Stomach (tissue), 9 donors: Measurements from ENCODE around the gene C19orf81. TPM values are rescaled to one million over a fixed set of nuclear protein-coding genes. Genes with fewer than 3 reads are reported as not detected.
"Not testable (repeated sequence)": the region's sequence is repeated elsewhere in the genome, so short reads cannot be mapped to it uniquely, and the experiment has no call there.

Source experiments
- DNase-seq, 2 donors: peaks; one replicate each; pipeline versions ENCODE4 v3.0.0 to v3.0.0-alpha.2; 2013 to 2019
- H3K27ac ChIP-seq, 5 donors: fragments of 200-600 bp in 4 of 5; sonication (generic) in 4 of 5; one replicate each; pipeline ENCODE4 v1.5.1; 2013 to 2019; ENCODE audit warnings: mild to moderate bottlenecking in 1 of 5, moderate library complexity in 1 of 5
- H3K27me3 ChIP-seq, 3 donors: fragments of 200-600 bp; sonication (generic); one replicate each; pipeline ENCODE4 v1.5.1; 2017 to 2019; ENCODE audit warnings: mixed run types in 1 of 3
- H3K36me3 ChIP-seq, 4 donors: fragments of 200-600 bp; sonication (generic); 1 replicate in 3 of 4; 2 replicates in 1 of 4; pipeline ENCODE4 v1.5.1; 2016 to 2019
- H3K4me1 ChIP-seq, 4 donors: fragments of 200-600 bp; sonication (generic); one replicate each; pipeline ENCODE4 v1.5.1; 2016 to 2019
- H3K4me3 ChIP-seq, 4 donors: fragments of 200-600 bp; sonication (generic) in 3 of 4; one replicate each; pipeline ENCODE4 v1.5.1; 2016 to 2019; ENCODE audit warnings: mild to moderate bottlenecking in 1 of 4
- H3K9me3 ChIP-seq, 4 donors: fragments of 200-600 bp; sonication (generic); one replicate each; pipeline ENCODE4 v1.5.1; 2016 to 2019
- EP300 ChIP-seq: sonication (generic); formaldehyde crosslinking; IDR thresholded peaks from one replicate; pipeline ENCODE4 v1.6.1; 2017; ENCODE audit warnings: antibody characterized with exemption
- POLR2A ChIP-seq, 4 donors: fragments of 450-650 bp; IDR thresholded peaks; one replicate each; pipeline ENCODE4 v1.6.1; 2016; ENCODE audit warnings: antibody characterized with exemption in 4 of 4, control low read depth in 2 of 4, mild to moderate bottlenecking in 1 of 4, moderate library complexity in 1 of 4
- POLR2AphosphoS5 ChIP-seq, 3 donors: sonication (generic); formaldehyde crosslinking; IDR thresholded peaks; one replicate each; pipeline ENCODE4 v1.6.1; 2016; ENCODE audit warnings: antibody characterized with exemption in 3 of 3
- WGBS, 5 donors: extraction: QIAGEN DNeasy Blood & Tissue Kit in 3 of 5; methylation state at CpG; one replicate each; pipeline versions ENCODE4 v1.1.5 to v1.1.7; 2013 to 2018; 5-methylcytosine and 5-hydroxymethylcytosine counted together
- intact Hi-C: fragments of 100-400 bp; cut with DNase I; formaldehyde crosslinking; loops from one replicate; pipeline ENCODE4 v1.15.1; 2023; ENCODE audit warnings: low total_unique reads
- polyA plus RNA-seq, 3 donors: library from polyadenylated mRNA; stranded (reverse); fragments of 200-250 nt; gene quantifications; one replicate each; pipeline ENCODE4 v1.2.3, GENCODE V29; 2013
- total RNA-seq, 5 donors: library from RNA; depleted of rRNA; stranded (reverse); fragments of >200 nt; gene quantifications; one replicate each; pipeline versions ENCODE4 v1.1.0 to v1.2.3, GENCODE V29; 2014 to 2016
- TF ChIP-seq, protein P1 (sequence below), 7 experiments: fragments of 450-650 bp in 4 of 7; fragments of 200-600 bp in 3 of 7; sonication (generic) in 3 of 7; IDR thresholded peaks; one replicate each; pipeline ENCODE4 v1.5.1; 2016 to 2019; ENCODE audit warnings: antibody characterized with exemption in 7 of 7, control low read depth in 2 of 7, mild to moderate bottlenecking in 1 of 7
- donor health status: healthy with polysubstance abuse.
- donor health status: Bipolar disorder and iron deficiency.
- donor health status: healthy.

C19orf81 gene
- total and polyA plus RNA-seq, 8 donors = 2.3 TPM; not detected in 7

GRCh38 chr19:50602935-50603334 is 46.3 kb upstream of the C19orf81 start:
- H3K27me3 ChIP-seq = peaks cover 0 to 75% (median 15%) of the 10 kb centered on the region in 3 donors
- WGBS, 5 donors = 74 to 85% (median 77%) methylated on average over 4 of the region's 4 CpGs
- intact Hi-C loops = no loop called here
- H3K4me1 ChIP-seq = peaks cover 0 to 4% (median 0%) of the 10 kb centered on the region in 4 donors
- no peak for DNase-seq
- no peaks in the 10 kb centered on the region for H3K36me3 ChIP-seq
- H3K9me3 ChIP-seq = peaks cover 0 to 8% (median 4%) of the 10 kb centered on the region in 4 donors
- H3K4me3 ChIP-seq = no peak overlapping the region
- TF ChIP-seq, protein P1, sequence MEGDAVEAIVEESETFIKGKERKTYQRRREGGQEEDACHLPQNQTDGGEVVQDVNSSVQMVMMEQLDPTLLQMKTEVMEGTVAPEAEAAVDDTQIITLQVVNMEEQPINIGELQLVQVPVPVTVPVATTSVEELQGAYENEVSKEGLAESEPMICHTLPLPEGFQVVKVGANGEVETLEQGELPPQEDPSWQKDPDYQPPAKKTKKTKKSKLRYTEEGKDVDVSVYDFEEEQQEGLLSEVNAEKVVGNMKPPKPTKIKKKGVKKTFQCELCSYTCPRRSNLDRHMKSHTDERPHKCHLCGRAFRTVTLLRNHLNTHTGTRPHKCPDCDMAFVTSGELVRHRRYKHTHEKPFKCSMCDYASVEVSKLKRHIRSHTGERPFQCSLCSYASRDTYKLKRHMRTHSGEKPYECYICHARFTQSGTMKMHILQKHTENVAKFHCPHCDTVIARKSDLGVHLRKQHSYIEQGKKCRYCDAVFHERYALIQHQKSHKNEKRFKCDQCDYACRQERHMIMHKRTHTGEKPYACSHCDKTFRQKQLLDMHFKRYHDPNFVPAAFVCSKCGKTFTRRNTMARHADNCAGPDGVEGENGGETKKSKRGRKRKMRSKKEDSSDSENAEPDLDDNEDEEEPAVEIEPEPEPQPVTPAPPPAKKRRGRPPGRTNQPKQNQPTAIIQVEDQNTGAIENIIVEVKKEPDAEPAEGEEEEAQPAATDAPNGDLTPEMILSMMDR (IDR thresholded peaks at IDR 0.05) = no peak
- TF ChIP-seq POLR2A (IDR thresholded peaks at IDR 0.05) (no peak), POLR2AphosphoS5 (IDR thresholded peaks at IDR 0.05) (no peak)
- no peak overlapping the region for H3K27ac ChIP-seq

DNA sequence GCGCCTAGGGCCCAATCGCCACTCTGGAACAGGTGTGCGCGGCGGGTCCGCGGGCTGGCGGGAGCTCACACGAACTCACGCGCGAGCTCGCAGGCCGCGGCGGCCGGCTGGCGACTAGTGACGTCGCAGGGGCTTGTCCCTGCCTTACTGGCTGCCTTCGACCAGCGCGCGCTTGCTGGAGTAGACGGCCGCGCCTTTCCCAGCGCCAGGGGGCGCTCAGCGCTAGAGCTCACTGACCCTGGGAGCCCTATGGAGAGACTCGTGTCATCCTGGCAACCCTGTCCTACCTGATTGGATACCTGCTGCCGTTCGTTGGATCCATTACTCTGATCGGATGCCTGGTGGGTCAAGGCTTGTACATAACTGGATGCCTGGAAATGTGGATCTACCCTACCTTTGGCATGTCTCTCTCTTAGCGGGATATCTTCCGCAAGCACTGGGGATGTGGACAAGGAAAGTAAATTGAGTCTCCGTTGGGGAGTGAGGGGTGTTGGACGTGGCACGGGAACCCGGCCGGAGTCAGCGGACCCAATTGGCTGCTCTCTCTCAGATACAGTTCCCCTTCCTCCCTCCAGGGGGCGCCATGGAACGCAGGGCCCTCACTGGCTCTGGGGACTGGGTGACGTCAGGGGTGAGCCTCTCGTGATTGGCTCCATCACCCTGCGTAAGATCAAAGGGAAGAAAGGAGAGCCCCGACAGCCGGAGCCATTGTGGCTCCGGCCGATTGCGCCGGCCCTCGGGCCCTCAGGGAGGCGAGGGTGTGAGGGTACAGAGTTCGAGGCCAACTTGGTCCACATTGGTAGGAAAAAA is 44.8 kb upstream of the C19orf81 start:
- 47 to 70% (median 58%) methylated on average over 26 to 46 of the region's 56 CpGs; no CpG with 5 or more reads in 1 of the 5 donors for WGBS, 5 donors
- H3K36me3 ChIP-seq, H3K4me3 ChIP-seq, H3K27ac ChIP-seq, intact Hi-C loops, DNase-seq, H3K4me1 ChIP-seq: not testable (repeated sequence)
- peaks cover 0 to 14% (median 9%) of the 10 kb centered on the region in 4 donors for H3K9me3 ChIP-seq
- H3K27me3 ChIP-seq = peaks cover 0 to 79% (median 20%) of the 10 kb centered on the region in 3 donors

GRCh38 chr19:50606059-50606836 is 43.0 kb upstream of the C19orf81 start:
- H3K27me3 ChIP-seq = peaks cover 0 to 69% (median 20%) of the 10 kb centered on the region in 3 donors
- H3K27ac ChIP-seq, H3K4me3 ChIP-seq, intact Hi-C loops, H3K36me3 ChIP-seq, H3K4me1 ChIP-seq: not testable (repeated sequence)
- 39 to 64% (median 46%) methylated on average over 15 to 47 of the region's 58 CpGs for WGBS, 5 donors
- DNase-seq = peak in 1 of 2 donors; percentile 10
- H3K9me3 ChIP-seq = peaks cover 0 to 14% (median 9%) of the 10 kb centered on the region in 4 donors

DNA sequence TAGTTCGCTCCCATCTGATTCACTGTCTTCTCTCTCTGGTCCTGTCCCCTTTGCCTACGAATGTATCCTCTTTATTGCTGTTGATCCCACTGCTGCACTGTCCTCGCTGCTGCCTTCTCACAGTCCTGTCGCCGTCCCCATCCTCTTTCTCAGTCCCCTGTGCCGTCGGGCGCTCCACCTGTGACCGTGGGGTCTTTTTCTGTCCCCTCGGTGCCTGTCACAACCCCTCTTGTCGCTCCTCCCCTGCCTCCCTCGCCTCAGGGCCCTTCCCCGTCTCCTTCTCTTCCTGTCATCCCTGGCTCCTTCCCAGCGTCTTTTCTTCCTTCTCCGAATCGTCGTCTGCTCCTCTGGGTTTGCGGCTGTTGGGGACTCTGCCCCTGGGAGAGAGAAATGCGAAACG is 41.9 kb upstream of the C19orf81 start:
- Histone ChIP-seq H3K4me1 (peaks cover 0 to 7% (median 0%) of the 10 kb centered on the region in 4 donors), H3K36me3 (no peaks in the 10 kb centered on the region), H3K9me3 (peaks cover 0 to 14% (median 9%) of the 10 kb centered on the region in 4 donors), H3K4me3 (no peak overlapping the region), H3K27me3 (peaks cover 0 to 67% (median 14%) of the 10 kb centered on the region in 3 donors), H3K27ac (no peak overlapping the region)
- no peak for DNase-seq
- intact Hi-C loops = no loop called here
- TF ChIP-seq POLR2A (IDR thresholded peaks at IDR 0.05) (no peak), EP300 (no peak), POLR2AphosphoS5 (IDR thresholded peaks at IDR 0.05) (no peak)
- TF ChIP-seq, protein P1 (IDR thresholded peaks at IDR 0.05) = no peak
- 57 to 80% (median 70%) methylated on average over 18 to 20 of the region's 20 CpGs for WGBS, 5 donors

DNA sequence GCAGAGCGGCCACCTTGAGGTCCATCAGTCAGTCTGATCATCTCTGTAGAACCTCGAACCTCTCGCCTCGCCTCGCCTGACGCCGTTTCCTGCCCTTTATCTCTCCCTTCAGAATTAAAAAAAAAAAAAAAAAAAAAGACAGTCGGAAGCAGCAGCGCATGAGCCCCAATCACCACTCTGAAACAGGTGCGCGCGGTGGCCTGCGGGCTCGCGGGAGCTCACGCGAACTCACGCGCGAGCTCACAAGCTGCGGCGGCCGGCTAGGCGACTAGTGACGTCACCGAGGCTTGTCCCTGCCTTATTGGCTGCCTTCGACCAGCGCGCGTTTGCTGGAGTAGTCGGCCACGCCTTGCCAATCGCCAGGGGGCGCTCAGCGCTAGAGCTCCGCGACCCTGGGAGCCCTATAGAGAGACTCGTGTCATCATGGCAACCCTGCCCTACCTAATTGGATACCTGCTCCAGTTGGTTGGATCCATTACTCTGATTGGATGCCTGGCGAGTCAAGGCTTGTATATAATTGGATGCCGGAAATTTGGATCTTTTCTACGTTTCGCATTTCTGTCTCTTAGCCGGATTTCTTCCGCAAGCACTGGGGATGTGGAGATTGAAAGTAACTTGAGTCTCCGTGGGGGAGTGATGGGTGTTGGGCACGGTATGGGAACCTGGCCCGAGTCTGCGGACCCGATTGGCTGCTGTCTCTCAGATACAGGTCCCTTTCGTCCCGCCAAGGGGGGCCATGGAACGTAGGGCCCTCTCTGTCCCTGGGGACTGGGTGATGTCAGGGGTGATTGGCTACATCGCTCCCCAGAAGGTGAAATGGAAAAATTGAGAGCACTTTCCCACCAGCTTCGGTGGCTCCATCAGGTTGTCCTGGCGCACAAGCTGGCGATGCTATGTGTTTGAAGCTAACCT is 41.1 kb upstream of the C19orf81 start:
- 13 to 23% (median 20%) methylated on average over 43 to 56 of the region's 56 CpGs for WGBS, 5 donors
- Histone ChIP-seq H3K4me3 (no peak overlapping the region), H3K4me1 (peaks cover 0 to 7% (median 0%) of the 10 kb centered on the region in 4 donors), H3K27me3 (peaks cover 0 to 65% (median 10%) of the 10 kb centered on the region in 3 donors), H3K9me3 (peaks cover 0 to 14% (median 9%) of the 10 kb centered on the region in 4 donors), H3K36me3 (no peaks in the 10 kb centered on the region), H3K27ac (no peak overlapping the region)
- intact Hi-C loops = no loop called here
- TF ChIP-seq POLR2A (IDR thresholded peaks at IDR 0.05) (no peak), POLR2AphosphoS5 (IDR thresholded peaks at IDR 0.05) (no peak), EP300 (no peak)
- TF ChIP-seq, protein P1 (IDR thresholded peaks at IDR 0.05) = no peak
- peak; percentile 42 to 93 for DNase-seq

DNA sequence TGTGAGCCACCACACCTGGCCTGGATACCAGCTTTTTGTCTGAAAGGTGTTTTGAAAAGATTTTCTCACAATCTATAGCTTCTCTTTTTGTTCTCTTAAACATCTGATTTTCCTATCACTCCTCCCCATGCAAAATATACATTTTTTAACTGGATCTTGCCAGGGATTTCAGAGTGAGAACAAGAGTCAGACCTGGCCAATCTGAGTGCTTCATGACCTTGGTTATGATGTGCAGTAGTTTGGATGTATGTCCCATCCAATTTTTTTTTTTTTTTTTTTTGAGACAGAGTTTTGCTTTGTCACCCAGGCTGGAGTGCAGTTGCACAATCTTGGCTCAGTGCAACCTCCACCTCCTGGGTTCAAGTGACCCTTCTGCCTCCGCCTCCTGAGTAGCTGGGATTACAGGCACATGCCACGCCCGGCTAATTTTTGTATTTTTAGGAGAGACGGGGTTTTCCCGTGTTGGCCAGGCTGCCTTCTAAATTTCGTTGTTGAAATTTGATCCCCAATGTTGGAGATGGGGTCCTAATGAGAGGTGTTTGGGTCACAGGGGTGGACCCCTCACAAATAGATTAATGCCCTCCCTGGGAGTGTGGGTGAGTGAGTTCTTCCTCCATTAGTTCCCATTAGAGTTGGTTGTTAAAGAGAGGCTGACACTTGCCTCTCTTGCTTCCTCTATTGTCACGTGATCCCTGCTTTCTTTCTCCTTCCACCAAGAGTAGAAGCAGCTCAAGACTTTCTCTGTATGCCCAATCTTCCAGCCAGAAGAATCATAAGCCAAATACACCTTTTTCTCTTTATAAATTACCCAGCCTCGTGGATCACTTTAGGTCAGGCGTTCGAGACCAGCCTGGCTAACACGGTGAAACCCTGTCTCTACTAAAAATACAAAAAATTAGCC is 36.5 kb upstream of the C19orf81 start:
- H3K27me3 ChIP-seq = peaks cover 0 to 42% (median 7%) of the 10 kb centered on the region in 3 donors
- DNase-seq, H3K4me3 ChIP-seq, H3K27ac ChIP-seq, H3K4me1 ChIP-seq, H3K9me3 ChIP-seq, H3K36me3 ChIP-seq, intact Hi-C loops: not testable (repeated sequence)
- 75 to 83% (median 83%) methylated on average over 8 to 11 of the region's 11 CpGs for WGBS, 5 donors
